Mucosa of descending colon (tissue), 3 donors: ENCODE measurements around the gene GABRP. TPM values are rescaled to one million over a fixed set of nuclear protein-coding genes. Genes with fewer than 3 reads are reported as not detected.

Experiments
- ATAC-seq: fragments of 200-7000 bp; cut with Tn5 transposase; one replicate; pipeline ENCODE4 v1.9.1; 2020; ENCODE audit warnings: mild to moderate bottlenecking, moderate library complexity
- DNase-seq, 3 donors: peaks; one replicate each; pipeline ENCODE4 v3.0.0-alpha.2; 2020
- H3K36me3 ChIP-seq: fragments of 200-600 bp; one replicate; pipeline ENCODE4 v1.8.0; 2021; ENCODE audit warnings: low read depth, mild to moderate bottlenecking
- H3K4me1 ChIP-seq: fragments of 200-600 bp; one replicate; pipeline ENCODE4 v1.8.0; 2021; ENCODE audit warnings: low read depth, mild to moderate bottlenecking
- H3K4me3 ChIP-seq: fragments of 200-600 bp; one replicate; pipeline ENCODE4 v1.8.0; 2021; ENCODE audit warnings: mild to moderate bottlenecking
- H3K9me3 ChIP-seq: fragments of 200-600 bp; one replicate; pipeline ENCODE4 v1.8.0; 2021; ENCODE audit warnings: mild to moderate bottlenecking
- intact Hi-C, 2 donors: fragments of 100-400 bp; cut with DNase I in 1 of 2; cut with micrococcal nuclease in 1 of 2; formaldehyde crosslinking; loops; one replicate each; pipeline versions ENCODE4 v1.11.0 to v1.11.1; 2022; cut with DNase I, micrococcal nuclease
- total RNA-seq, 3 donors: library from RNA; stranded (reverse); fragmentation: NEBNext Ultra II Directional in 2 of 3; extraction: Animal tissue kit (Norgen Biotek cat#: 25700) in 2 of 3; gene quantifications; one replicate each; pipeline versions ENCODE4 v1.2.1 to v1.2.4, GENCODE V29; 2021 to 2023
- TF ChIP-seq, protein P1 (sequence below): fragments of 200-600 bp; IDR thresholded peaks from one replicate; pipeline ENCODE4 v1.8.0; 2022; ENCODE audit warnings: antibody characterized with exemption, mild to moderate bottlenecking
- donor health status: DM: no; HTN: no; CAD: no; lungs with moderate emphysema.
- donor health status: DM: no; HTN: no; CAD: no.
- donor health status: DM: no; HTN: yes; CAD: no.

GABRP gene
- total RNA-seq, 3 donors from 2014 or later = 0.09 to 2.0 TPM; not detected in 1

DNA sequence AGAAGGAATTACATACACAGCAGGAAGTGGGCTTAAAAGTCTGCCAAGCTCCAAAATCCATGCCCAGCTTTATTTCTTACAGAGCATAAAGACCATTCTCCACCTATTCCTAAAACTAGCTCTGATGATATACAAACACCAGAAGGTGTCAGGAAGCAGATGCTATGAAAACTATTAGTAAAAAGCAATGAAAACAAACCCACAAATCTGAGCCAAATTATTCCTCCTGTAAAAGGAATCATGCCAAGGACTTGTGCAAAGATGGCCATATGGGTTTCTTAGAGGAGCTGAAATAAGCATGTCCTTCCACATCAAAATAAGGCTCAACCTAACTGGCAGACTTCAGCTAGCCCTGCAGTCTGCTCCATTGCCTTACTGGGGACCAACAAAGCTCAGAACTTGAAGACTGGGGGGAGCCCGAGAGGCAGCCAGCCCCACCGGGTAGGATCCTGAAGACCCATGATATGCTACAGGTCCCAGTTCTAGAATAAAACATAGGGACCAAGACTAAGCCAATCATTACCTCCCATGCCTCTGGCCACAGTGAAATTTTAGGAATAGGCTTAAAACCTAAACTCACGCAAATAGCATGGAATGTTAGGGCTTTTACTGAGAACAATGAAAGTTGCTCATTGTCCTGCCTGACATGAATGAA is 42.8 kb upstream of the GABRP start:
- intact Hi-C loops = no loop called here
- TF ChIP-seq, protein P1, sequence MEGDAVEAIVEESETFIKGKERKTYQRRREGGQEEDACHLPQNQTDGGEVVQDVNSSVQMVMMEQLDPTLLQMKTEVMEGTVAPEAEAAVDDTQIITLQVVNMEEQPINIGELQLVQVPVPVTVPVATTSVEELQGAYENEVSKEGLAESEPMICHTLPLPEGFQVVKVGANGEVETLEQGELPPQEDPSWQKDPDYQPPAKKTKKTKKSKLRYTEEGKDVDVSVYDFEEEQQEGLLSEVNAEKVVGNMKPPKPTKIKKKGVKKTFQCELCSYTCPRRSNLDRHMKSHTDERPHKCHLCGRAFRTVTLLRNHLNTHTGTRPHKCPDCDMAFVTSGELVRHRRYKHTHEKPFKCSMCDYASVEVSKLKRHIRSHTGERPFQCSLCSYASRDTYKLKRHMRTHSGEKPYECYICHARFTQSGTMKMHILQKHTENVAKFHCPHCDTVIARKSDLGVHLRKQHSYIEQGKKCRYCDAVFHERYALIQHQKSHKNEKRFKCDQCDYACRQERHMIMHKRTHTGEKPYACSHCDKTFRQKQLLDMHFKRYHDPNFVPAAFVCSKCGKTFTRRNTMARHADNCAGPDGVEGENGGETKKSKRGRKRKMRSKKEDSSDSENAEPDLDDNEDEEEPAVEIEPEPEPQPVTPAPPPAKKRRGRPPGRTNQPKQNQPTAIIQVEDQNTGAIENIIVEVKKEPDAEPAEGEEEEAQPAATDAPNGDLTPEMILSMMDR = no peak
- peaks cover 9% of the 10 kb centered on the region for H3K4me1 ChIP-seq
- no peak for DNase-seq
- H3K9me3 ChIP-seq = peaks cover under 1% of the 10 kb centered on the region
- no peaks in the 10 kb centered on the region for H3K36me3 ChIP-seq
- no peak for ATAC-seq
- H3K4me3 ChIP-seq = no peak overlapping the region

DNA sequence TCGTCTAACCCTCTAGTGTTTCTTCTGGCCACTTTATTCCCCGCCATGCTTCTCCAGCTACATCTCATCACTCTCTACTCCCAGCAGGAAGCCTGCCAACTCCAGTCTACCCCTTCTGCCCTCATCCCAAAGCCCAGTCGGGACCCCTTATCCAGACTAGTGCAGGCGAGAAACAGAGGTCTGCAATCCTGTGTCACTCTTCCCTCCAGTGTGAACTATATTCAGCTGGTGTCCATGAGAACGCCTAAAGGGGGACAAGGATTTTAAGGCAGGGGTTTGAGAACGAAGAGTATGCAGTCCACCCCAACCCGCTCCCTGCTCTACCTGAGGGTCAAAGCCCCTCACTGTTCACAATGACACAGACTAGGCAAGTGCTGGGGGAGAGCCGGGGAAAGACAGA is 41.7 kb upstream of the GABRP start:
- H3K4me3 ChIP-seq = no peak overlapping the region
- intact Hi-C loops = no loop called here
- peaks cover 10% of the 10 kb centered on the region for H3K4me1 ChIP-seq
- DNase-seq = no peak
- TF ChIP-seq, protein P1 = no peak
- ATAC-seq = no peak
- H3K36me3 ChIP-seq = no peaks in the 10 kb centered on the region
- H3K9me3 ChIP-seq = no peaks in the 10 kb centered on the region

DNA sequence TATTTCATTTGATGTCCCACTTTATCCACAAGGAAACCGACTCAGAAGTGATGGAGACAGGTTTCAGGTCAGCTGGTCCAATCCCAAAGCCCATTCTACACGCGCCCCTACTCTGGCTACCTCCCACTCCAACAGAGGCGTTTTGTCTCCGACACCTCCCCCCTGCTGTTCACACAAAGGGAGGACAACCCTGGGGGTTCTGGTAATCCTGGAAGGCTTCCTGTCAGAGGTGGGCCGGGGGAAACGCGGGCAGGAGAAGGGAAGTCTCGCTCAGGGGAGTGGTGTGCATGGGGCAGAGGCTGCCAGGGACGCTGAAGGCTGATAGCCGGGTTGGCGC is 39.7 kb upstream of the GABRP start:
- Histone ChIP-seq H3K4me1 (peaks cover 10% of the 10 kb centered on the region), H3K4me3 (no peak overlapping the region), H3K9me3 (no peaks in the 10 kb centered on the region), H3K36me3 (no peaks in the 10 kb centered on the region)
- intact Hi-C loops = loop anchor here in 1 of 2 donors (2.0 kb wide), 1 partner anchor 47 kb away; no protein-coding TSS in a partner anchor
- DNase-seq (no peak), ATAC-seq (no peak)
- TF ChIP-seq, protein P1 = no peak

DNA sequence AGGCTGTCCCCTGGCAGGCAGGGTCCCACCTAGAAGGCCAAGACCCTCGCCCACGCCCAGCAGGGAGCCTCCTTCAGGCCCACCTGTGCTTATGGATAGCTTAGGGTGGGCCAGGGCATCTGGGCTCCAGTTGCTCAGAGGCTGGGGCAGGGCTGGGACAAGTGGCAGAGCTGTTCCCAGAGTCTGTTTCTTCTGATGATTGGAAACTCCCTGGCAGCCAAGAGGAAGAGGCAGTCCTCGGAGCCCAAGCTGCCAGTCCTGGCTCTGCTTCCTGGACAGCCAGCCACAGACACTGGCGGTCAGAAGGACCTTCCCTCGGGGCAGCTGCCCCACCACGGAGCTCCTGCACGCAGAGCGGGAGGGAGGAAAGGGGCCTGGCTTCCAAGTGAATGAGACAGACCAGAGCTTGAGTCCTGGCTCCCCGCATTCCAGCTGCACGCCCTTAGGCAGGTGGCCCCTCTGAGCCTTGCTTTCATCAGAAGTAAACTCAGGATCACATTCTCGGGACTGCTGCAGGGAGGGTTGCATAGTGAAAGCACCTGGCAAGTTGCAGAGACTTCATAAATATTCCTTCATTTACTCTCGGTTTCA is 37.9 kb upstream of the GABRP start:
- Histone ChIP-seq H3K4me1 (peaks cover 19% of the 10 kb centered on the region), H3K9me3 (no peaks in the 10 kb centered on the region), H3K36me3 (no peaks in the 10 kb centered on the region), H3K4me3 (no peak overlapping the region)
- DNase-seq = peak; percentile 31 to 72 (median 50)
- intact Hi-C loops = loop anchor here in 1 of 2 donors (2.0 kb wide), 1 partner anchor 45 kb away; no protein-coding TSS in a partner anchor
- TF ChIP-seq, protein P1 = no peak
- ATAC-seq = peak; percentile 72

DNA sequence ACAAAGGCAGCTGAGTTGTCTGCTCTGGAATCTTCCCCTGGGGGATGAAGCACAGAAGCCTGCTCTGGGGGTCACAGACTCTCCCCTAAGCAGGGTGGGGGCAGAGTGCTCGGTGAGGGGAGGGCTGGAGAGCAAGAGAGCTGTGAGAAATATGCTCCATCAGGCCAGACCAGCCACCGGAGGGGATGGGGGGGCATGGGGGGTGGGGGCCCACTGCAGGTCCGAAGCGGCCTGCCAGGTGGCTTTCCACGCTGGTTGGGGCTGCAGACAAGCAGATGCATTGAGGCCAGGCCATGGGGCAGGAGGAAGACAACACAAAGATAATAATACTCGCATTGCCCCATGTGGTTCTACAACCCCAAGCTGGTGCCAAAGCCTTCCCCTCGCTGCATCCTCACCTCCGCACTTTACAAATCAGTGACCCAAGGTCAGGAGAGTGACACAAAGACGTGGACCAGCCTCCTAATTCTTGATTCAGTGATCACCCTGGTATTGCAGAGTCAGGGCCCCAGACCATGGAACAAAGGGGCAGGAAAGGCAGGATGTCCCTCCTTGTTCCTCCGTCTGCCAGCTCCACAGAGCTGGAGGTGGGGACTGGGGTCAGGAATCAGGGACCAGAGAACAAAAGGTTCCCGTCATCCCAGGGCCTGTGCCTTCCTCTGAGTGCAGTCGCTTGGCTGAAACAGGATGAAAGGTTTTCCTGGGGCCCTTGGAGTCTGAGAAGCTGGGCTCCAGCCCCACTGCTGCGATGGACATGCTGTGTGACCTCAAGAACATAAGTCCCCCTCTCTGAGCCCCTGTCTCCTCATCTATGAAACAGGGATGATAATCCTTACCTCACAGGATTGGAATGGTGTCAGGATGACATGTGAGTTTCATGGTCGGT is 37.2 kb upstream of the GABRP start:
- Histone ChIP-seq H3K4me3 (no peak overlapping the region), H3K4me1 (peaks cover 19% of the 10 kb centered on the region), H3K36me3 (no peaks in the 10 kb centered on the region), H3K9me3 (no peaks in the 10 kb centered on the region)
- TF ChIP-seq, protein P1 = no peak
- no peak for ATAC-seq
- no peak for DNase-seq
- intact Hi-C loops = no loop called here
